ENCODE results near the gene ARHGAP6.

DNA sequence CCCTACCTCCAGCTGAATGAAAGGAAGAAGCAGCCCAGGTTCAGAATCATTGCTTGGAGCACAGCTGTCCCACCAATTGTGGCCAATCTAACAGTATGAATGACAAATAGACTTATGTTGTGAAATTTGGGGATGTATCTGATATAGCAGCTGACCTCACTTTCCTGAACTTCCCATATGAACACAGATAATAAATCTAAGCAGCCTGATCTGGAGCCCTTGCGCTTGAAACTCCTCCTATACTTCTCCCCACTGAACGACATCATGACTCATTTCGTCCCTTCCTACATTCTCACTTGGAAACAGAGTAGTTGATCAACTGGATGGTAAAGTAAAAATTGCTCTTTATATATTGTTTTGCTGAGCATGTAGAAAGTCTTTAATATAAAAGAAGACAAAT, 396.7 kb downstream of the ARHGAP6 start:
- TF ChIP-seq CTCF (conservative IDR thresholded peaks at IDR 0.05 in 1 of 2, IDR thresholded peaks at IDR 0.05 in 1 of 2; ENCODE audit: extremely low read depth in 1 of 2, insufficient read depth in 1 of 2, low read depth in 1 of 2, low read length in 2 of 2) (no peak), EZH2 (IDR thresholded peaks at IDR 0.05; ENCODE audit: borderline replicate concordance, low read length) (no peak)

All from mammary epithelial cell (primary cell).